Ovary (tissue), 9 donors: ENCODE results near the gene DMXL1. TPM values are rescaled to one million over a fixed set of nuclear protein-coding genes. Genes with fewer than 3 reads are reported as not detected.

Source experiments
- DNase-seq, 5 donors: peaks; one replicate each; pipeline ENCODE4 v3.0.0-alpha.2; 2019 to 2020
- H3K27ac ChIP-seq, 2 donors: fragments of 200-600 bp; one replicate each; pipeline versions ENCODE4 v1.5.1 to v1.8.0; 2019 to 2022
- H3K27me3 ChIP-seq: fragments of 200-600 bp; one replicate; pipeline ENCODE4 v1.8.0; 2022
- H3K36me3 ChIP-seq: fragments of 200-600 bp; sonication (generic); one replicate; pipeline ENCODE4 v1.5.1; 2019
- H3K4me1 ChIP-seq: one replicate; pipeline ENCODE4 v1.8.1; 2013; ENCODE audit warnings: mild to moderate bottlenecking, moderate library complexity; ENCODE audit not compliant: insufficient read depth
- H3K4me3 ChIP-seq: fragments of 200-600 bp; sonication (generic); one replicate; pipeline ENCODE4 v1.5.1; 2017
- H3K9me3 ChIP-seq, 2 donors: fragments of 200-600 bp in 1 of 2; sonication (generic) in 1 of 2; one replicate each; pipeline versions ENCODE4 v1.5.1 to v1.8.1; 2013 to 2019; ENCODE audit warnings: mild to moderate bottlenecking in 1 of 2, moderate library complexity in 1 of 2
- EP300 ChIP-seq: sonication (generic); formaldehyde crosslinking; IDR thresholded peaks from one replicate; pipeline ENCODE4 v1.6.1; 2017; ENCODE audit warnings: antibody characterized with exemption
- POLR2A ChIP-seq: fragments of 450-650 bp; IDR thresholded peaks from one replicate; pipeline ENCODE4 v1.6.1; 2017; ENCODE audit warnings: antibody characterized with exemption, mild to moderate bottlenecking, moderate library complexity
- WGBS, 3 donors: extraction: QIAGEN DNeasy Blood & Tissue Kit in 1 of 3; methylation state at CpG; one replicate each; pipeline versions ENCODE4 v1.1.5 to v1.1.7; 2013 to 2017; 5-methylcytosine and 5-hydroxymethylcytosine counted together
- intact Hi-C, 4 donors: fragments of 100-400 bp; cut with DNase I; formaldehyde crosslinking; loops; one replicate each; pipeline versions ENCODE4 v1.11.0 to v1.15.1; 2022 to 2023
- polyA plus RNA-seq, 2 donors: library from polyadenylated mRNA; stranded (reverse); fragments of 200-250 nt in 1 of 2; fragments of 350-450 nt in 1 of 2; fragmentation: Illumina TruSeq in 1 of 2; extraction: RNeasy Lipid Tissue Mini Kit (QIAGEN cat#74804) in 1 of 2; gene quantifications; one replicate each; pipeline ENCODE4 v1.2.3, GENCODE V29; 2013 to 2014
- total RNA-seq, 7 donors: library from RNA; depleted of rRNA in 2 of 7; stranded (reverse); fragments of >200 nt in 2 of 7; fragmentation: NEBNext Ultra II Directional in 3 of 7; extraction: Animal tissue kit (Norgen Biotek cat#: 25700) in 3 of 7; gene quantifications; one replicate each; pipeline versions ENCODE4 v1.1.0 to v1.2.4, GENCODE V29; 2016 to 2023
- TF ChIP-seq, protein P1 (sequence below), 3 donors: fragments of 450-650 bp in 2 of 3; fragments of 200-600 bp in 1 of 3; IDR thresholded peaks; one replicate each; pipeline versions ENCODE4 v1.5.1 to v1.8.0; 2016 to 2022; ENCODE audit warnings: antibody characterized with exemption in 3 of 3, mild to moderate bottlenecking in 1 of 3
- donor health status: DM: no; HTN: no; CAD: no; lungs with moderate emphysema.
- donor health status: DM: no; HTN: no; CAD: no.
- donor health status: Bipolar disorder and iron deficiency.
- donor health status: DM: yes; HTN: yes; CAD: no.
- donor health status: DM: no; HTN: no; CAD: no.
- donor health status: DM: yes; HTN: yes; CAD: no.

Gene DMXL1
- total and polyA plus RNA-seq, 9 donors, result 11.9 to 50.1 (median 39.1) TPM

DNA sequence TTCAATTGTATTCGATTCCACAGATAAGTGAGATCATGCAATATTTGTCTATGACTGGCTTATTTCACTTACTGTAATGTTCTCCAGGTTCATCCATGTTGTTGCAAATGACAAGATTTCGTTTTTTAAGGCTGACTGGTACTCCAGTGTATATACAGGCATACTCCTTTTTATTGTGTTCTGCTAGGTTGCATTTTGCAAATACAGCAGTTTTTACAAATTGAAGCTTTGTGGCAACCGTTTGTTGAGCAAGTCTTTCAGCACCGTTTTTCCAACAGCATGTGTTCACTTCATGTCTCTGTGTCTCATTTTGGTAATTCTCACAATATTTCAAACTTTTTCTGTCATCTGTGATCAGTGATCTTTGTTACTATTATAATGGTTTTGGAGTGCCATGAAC is 82.7 kb downstream of the DMXL1 start:
- H3K4me1 ChIP-seq, result no peaks in the 10 kb centered on the region
- H3K4me3 ChIP-seq, result no peak overlapping the region
- TF ChIP-seq, protein P1, sequence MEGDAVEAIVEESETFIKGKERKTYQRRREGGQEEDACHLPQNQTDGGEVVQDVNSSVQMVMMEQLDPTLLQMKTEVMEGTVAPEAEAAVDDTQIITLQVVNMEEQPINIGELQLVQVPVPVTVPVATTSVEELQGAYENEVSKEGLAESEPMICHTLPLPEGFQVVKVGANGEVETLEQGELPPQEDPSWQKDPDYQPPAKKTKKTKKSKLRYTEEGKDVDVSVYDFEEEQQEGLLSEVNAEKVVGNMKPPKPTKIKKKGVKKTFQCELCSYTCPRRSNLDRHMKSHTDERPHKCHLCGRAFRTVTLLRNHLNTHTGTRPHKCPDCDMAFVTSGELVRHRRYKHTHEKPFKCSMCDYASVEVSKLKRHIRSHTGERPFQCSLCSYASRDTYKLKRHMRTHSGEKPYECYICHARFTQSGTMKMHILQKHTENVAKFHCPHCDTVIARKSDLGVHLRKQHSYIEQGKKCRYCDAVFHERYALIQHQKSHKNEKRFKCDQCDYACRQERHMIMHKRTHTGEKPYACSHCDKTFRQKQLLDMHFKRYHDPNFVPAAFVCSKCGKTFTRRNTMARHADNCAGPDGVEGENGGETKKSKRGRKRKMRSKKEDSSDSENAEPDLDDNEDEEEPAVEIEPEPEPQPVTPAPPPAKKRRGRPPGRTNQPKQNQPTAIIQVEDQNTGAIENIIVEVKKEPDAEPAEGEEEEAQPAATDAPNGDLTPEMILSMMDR (IDR thresholded peaks at IDR 0.05), result no peak
- no peak for TF ChIP-seq EP300
- TF ChIP-seq POLR2A, result no peak
- no peaks in the 10 kb centered on the region for H3K27me3 ChIP-seq
- WGBS, 3 donors, result 95 to 97% (median 96%) methylated on average over 4 of the region's 4 CpGs
- H3K9me3 ChIP-seq, result no peaks in the 10 kb centered on the region
- no peak overlapping the region for H3K27ac ChIP-seq
- no peak for DNase-seq
- no peaks in the 10 kb centered on the region for H3K36me3 ChIP-seq
- intact Hi-C loops, result no loop called here

- 95 to 100% (median 99%) methylated on average over 2 of the region's 2 CpGs for WGBS, 3 donors
- TF ChIP-seq POLR2A, result no peak
- no peak for TF ChIP-seq EP300
- TF ChIP-seq, protein P1 (IDR thresholded peaks at IDR 0.05), result no peak
- Histone ChIP-seq H3K36me3 (no peaks in the 10 kb centered on the region), H3K4me1 (no peaks in the 10 kb centered on the region), H3K4me3 (no peak overlapping the region), H3K27ac (no peak overlapping the region), H3K27me3 (no peaks in the 10 kb centered on the region), H3K9me3 (no peaks in the 10 kb centered on the region)
- intact Hi-C loops, result no loop called here
- no peak for DNase-seq
These were observed 87.3 kb downstream of the DMXL1 start for GRCh38 chr5:119158144-119158543.

DNA sequence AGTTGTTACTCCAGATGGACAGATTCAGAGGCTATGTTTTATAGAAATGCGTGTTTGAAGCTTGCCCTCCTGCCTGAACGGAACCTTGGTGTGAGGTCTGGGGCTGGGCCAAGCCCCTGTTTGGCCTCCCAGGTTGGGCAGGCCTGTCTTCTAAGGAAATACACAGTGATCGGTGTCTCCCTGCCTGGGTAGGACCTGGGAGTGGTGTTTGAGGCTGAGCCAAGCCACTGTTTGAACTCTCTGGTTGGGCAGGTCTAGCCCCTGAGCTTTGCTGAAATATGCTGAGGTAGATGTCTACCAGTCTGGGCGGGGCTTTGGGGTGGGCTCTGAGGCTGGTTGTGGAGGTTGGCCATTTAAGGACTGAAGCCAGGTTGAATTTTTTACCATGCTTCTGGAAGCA is 90.5 kb downstream of the DMXL1 start:
- intact Hi-C loops, result no loop called here
- H3K9me3 ChIP-seq, result no peaks in the 10 kb centered on the region
- H3K27ac ChIP-seq, result no peak overlapping the region
- H3K4me1 ChIP-seq, result no peaks in the 10 kb centered on the region
- 94 to 96% (median 94%) methylated on average over 4 of the region's 4 CpGs for WGBS, 3 donors
- H3K4me3 ChIP-seq, result no peak overlapping the region
- H3K27me3 ChIP-seq, result no peaks in the 10 kb centered on the region
- H3K36me3 ChIP-seq, result no peaks in the 10 kb centered on the region
- TF ChIP-seq, protein P1 (IDR thresholded peaks at IDR 0.05), result no peak
- no peak for TF ChIP-seq EP300
- TF ChIP-seq POLR2A, result no peak
- DNase-seq, result no peak

DNA sequence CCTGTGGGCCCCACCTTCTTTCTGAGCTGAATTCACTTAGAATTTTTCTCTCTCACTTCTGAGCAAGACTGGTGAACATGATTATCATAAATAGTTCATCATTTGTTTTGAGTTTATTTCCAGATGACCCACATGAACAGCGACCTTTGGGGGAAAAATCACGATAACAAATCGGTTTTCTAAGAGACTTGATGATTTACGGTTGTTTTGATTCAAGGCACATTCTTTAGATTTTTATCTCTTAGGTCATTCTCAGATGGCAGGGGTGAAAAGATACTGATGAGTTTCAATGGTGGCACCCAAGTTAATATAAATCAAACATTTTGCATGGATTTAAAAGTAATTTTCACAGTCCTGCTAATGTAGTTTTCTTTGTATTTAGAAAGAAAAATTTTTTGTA is 95.1 kb downstream of the DMXL1 start:
- no peaks in the 10 kb centered on the region for H3K4me1 ChIP-seq
- no peaks in the 10 kb centered on the region for H3K36me3 ChIP-seq
- intact Hi-C loops, result no loop called here
- no peak overlapping the region for H3K4me3 ChIP-seq
- H3K27ac ChIP-seq, result no peak overlapping the region
- H3K27me3 ChIP-seq, result no peaks in the 10 kb centered on the region
- no peak for TF ChIP-seq EP300
- TF ChIP-seq, protein P1 (IDR thresholded peaks at IDR 0.05), result no peak
- TF ChIP-seq POLR2A, result no peak
- no peak for DNase-seq
- H3K9me3 ChIP-seq, result no peaks in the 10 kb centered on the region
- WGBS, 3 donors, result 57 to 66% (median 58%) methylated on average over 4 of the region's 4 CpGs

GRCh38 chr5:119168401-119168800 is 97.5 kb downstream of the DMXL1 start:
- TF ChIP-seq, protein P1 (IDR thresholded peaks at IDR 0.05), result no peak
- TF ChIP-seq EP300 (no peak), POLR2A (no peak)
- Histone ChIP-seq H3K36me3 (no peaks in the 10 kb centered on the region), H3K9me3 (no peaks in the 10 kb centered on the region), H3K4me1 (no peaks in the 10 kb centered on the region), H3K27ac (no peak overlapping the region), H3K27me3 (no peaks in the 10 kb centered on the region), H3K4me3 (no peak overlapping the region)
- 94 to 100% (median 100%) methylated on average over 1 of the region's 1 CpG for WGBS, 3 donors
- intact Hi-C loops, result no loop called here
- no peak for DNase-seq
